K562 (cell line): ENCODE data around the gene RFT1. TPM values are rescaled to one million over a fixed set of nuclear protein-coding genes. Genes with fewer than 3 reads are reported as not detected.

Experiments
- ATAC-seq: fragments of 200-7000 bp; cut with Tn5 transposase; 3 replicates; pipeline ENCODE4 v1.9.1; 2020; ENCODE audit warnings: moderate library complexity
- BruUV-seq: library from RNA; stranded (reverse); fragments of 400-500 nt; replicated peaks from 2 replicates; lab custom pipeline; 2021; lab: Mats Ljungman, UMichigan
- CTCF ChIA-PET: fragments of 300-600 bp; formaldehyde crosslinking; extraction: SDS; loops from one replicate; lab custom pipeline; 2021; ENCODE audit warnings: low intra/inter-chr PET ratio; lab: Yijun Ruan, JAX
- POLR2A ChIA-PET: fragments of 300-600, 350-650 bp; sonication (Branson Sonifier 250); formaldehyde crosslinking; extraction: SDS; loops from one replicate; lab custom pipeline; 2021; ENCODE audit warnings: antibody characterized with exemption, inconsistent platforms; lab: Yijun Ruan, JAX
- DNase-seq, 4 experiments: peaks; one replicate each; pipeline versions ENCODE4 v3.0.0 to v3.0.0-alpha.2; 2011 to 2018; ENCODE audit warnings: low spot score in 3 of 4, mixed read lengths in 3 of 4; ENCODE audit errors: extremely low read depth in 1 of 4
- FAIRE-seq: peaks from 2 replicates; lab custom pipeline; 2011; peaks lifted over from hg19 to GRCh38; lab: Jason Lieb, UNC
- H2AFZ ChIP-seq: 2 replicates; pipeline ENCODE4 v1.6.0; 2011; ENCODE audit warnings: low read depth, low read length, control low read depth, inconsistent platforms
- H3K27ac ChIP-seq: fragments of 200-600 bp; 3 replicates; pipeline ENCODE4 v1.8.0; 2011; ENCODE audit warnings: low read depth, mild to moderate bottlenecking, control low read depth, inconsistent platforms, low read length, moderate library complexity, mixed read lengths; ENCODE audit errors: extremely low read depth
- H3K27me3 ChIP-seq, 2 experiments: fragments of 300-600 bp in 1 of 2; 2 replicates in 1 of 2; 3 replicates in 1 of 2; pipeline versions ENCODE4 v1.6.0 to v1.8.0; 2011; ENCODE audit warnings: inconsistent platforms in 2 of 2, low read length in 2 of 2, mild to moderate bottlenecking in 1 of 2, mixed read lengths in 1 of 2, moderate library complexity in 1 of 2; ENCODE audit not compliant: control insufficient read depth in 2 of 2, insufficient read depth in 2 of 2
- H3K36me3 ChIP-seq: fragments of 300-600 bp; 3 replicates; pipeline ENCODE4 v1.8.0; 2011; ENCODE audit warnings: mild to moderate bottlenecking, low read length, inconsistent platforms; ENCODE audit not compliant: control insufficient read depth, insufficient read depth
- H3K4me1 ChIP-seq, 2 experiments: fragments of 200-600 bp in 1 of 2; replicated peaks in 1 of 2; 2 replicates in 1 of 2; 3 replicates in 1 of 2; pipeline versions ENCODE4 v1.5.1 to v1.8.0; 2011; ENCODE audit warnings: inconsistent platforms in 2 of 2, low read length in 2 of 2, mild to moderate bottlenecking in 1 of 2, mixed read lengths in 1 of 2, moderate library complexity in 1 of 2; ENCODE audit not compliant: control insufficient read depth in 2 of 2, insufficient read depth in 2 of 2
- H3K4me2 ChIP-seq: 2 replicates; pipeline ENCODE4 v1.6.1; 2011; ENCODE audit warnings: low read length, control low read depth, inconsistent platforms, mixed read lengths; ENCODE audit not compliant: insufficient read depth
- H3K4me3 ChIP-seq: fragments of 200-600 bp; sonication (generic), shearing (Covaris generic); 2 replicates; pipeline ENCODE4 v1.5.1; 2016; ENCODE audit warnings: control low read depth, inconsistent platforms
- H3K79me2 ChIP-seq: fragments of 200-600 bp; 3 replicates; pipeline ENCODE4 v1.8.0; 2011; ENCODE audit warnings: low read length, inconsistent platforms; ENCODE audit not compliant: control insufficient read depth, insufficient read depth
- H3K9ac ChIP-seq, 2 experiments: 2 replicates each; pipeline versions ENCODE4 v1.6.0 to v1.6.1; 2011; ENCODE audit warnings: low read depth in 2 of 2, low read length in 2 of 2, control low read depth in 1 of 2, inconsistent platforms in 1 of 2, mild to moderate bottlenecking in 1 of 2, mixed read lengths in 1 of 2; ENCODE audit not compliant: insufficient read depth in 1 of 2
- H3K9me1 ChIP-seq: one replicate; pipeline ENCODE4 v1.6.0; 2011; ENCODE audit warnings: inconsistent platforms, mild to moderate bottlenecking, low read length, moderate library complexity; ENCODE audit not compliant: control insufficient read depth, insufficient read depth
- H3K9me3 ChIP-seq: replicated peaks from 2 replicates; pipeline ENCODE4 v1.5.1; 2011; ENCODE audit warnings: low read depth, low read length, inconsistent platforms; ENCODE audit not compliant: control insufficient read depth, insufficient read depth
- H4K20me1 ChIP-seq: replicated peaks from 2 replicates; pipeline ENCODE4 v1.6.1; 2011; ENCODE audit warnings: low read length, inconsistent platforms, mixed read lengths; ENCODE audit not compliant: control insufficient read depth, insufficient read depth
- BCOR ChIP-seq: fragments of 450-650 bp; IDR thresholded peaks from 2 replicates; pipeline ENCODE4 v1.6.1; 2016
- CREM ChIP-seq: IDR thresholded peaks from 2 replicates; pipeline ENCODE4 v1.6.1; 2014; ENCODE audit warnings: antibody characterized with exemption, low read depth
- FUS ChIP-seq: fragments of 200-400 bp; formaldehyde crosslinking; optimal IDR thresholded peaks from 2 replicates; pipeline ENCODE3; 2017; ENCODE audit warnings: low read depth, low read length
- L3MBTL2 ChIP-seq: fragments of 450-650 bp; IDR thresholded peaks from 2 replicates; pipeline ENCODE4 v1.6.1; 2016; ENCODE audit warnings: mild to moderate bottlenecking, moderate library complexity
- MYBL2 ChIP-seq, 2 experiments: fragments of 450-650 bp in 1 of 2; sonication (generic) in 1 of 2; formaldehyde crosslinking in 1 of 2; IDR thresholded peaks; 2 replicates each; pipeline versions ENCODE4 v1.6.1 to v1.8.1; 2017 to 2022; ENCODE audit warnings: borderline replicate concordance in 1 of 2, inconsistent platforms in 1 of 2, low read depth in 1 of 2, mild to moderate bottlenecking in 1 of 2, missing genetic modification reagents in 1 of 2, moderate library complexity in 1 of 2
- MYC ChIP-seq, 2 experiments: fragments of 250-450 bp in 1 of 2; sonication (Bioruptor Pico) in 1 of 2; IDR thresholded peaks; 2 replicates each; pipeline versions ENCODE4 v1.5.1 to v1.6.1; 2012 to 2021; ENCODE audit warnings: low read depth in 2 of 2, borderline replicate concordance in 1 of 2, improper control_type of control experiment in 1 of 2, low read length in 1 of 2, mild to moderate bottlenecking in 1 of 2, moderate library complexity in 1 of 2
- NRF1 ChIP-seq, 2 experiments: fragments of 450-650 bp; IDR thresholded peaks in 1 of 2; conservative IDR thresholded peaks in 1 of 2; 2 replicates each; pipeline ENCODE4 v1.6.1; 2014; ENCODE audit warnings: mild to moderate bottlenecking in 2 of 2
- SAP30 ChIP-seq: fragments of 200-600 bp; sonication (generic); IDR thresholded peaks from 2 replicates; pipeline ENCODE4 v1.6.1; 2012; ENCODE audit warnings: borderline replicate concordance, low read depth, mild to moderate bottlenecking, moderate library complexity, low read length, control low read depth, inconsistent platforms; ENCODE audit not compliant: insufficient read depth, poor library complexity, severe bottlenecking
- TAF7 ChIP-seq: fragments of 450-650 bp; IDR thresholded peaks from 2 replicates; pipeline ENCODE4 v1.6.1; 2016; ENCODE audit warnings: missing genetic modification characterization, missing compliant biosample characterization
- TCF3 ChIP-seq: sonication (generic); formaldehyde crosslinking; IDR thresholded peaks from 2 replicates; pipeline ENCODE4 v1.4.0; 2020; ENCODE audit warnings: mild to moderate bottlenecking, missing genetic modification reagents
- U2AF2 ChIP-seq: fragments of 200-400 bp; formaldehyde crosslinking; optimal IDR thresholded peaks from 2 replicates; pipeline ENCODE3; 2017; ENCODE audit warnings: low read depth, mild to moderate bottlenecking, low read length
- ZKSCAN1 ChIP-seq: fragments of 150-350 bp; IDR thresholded peaks from 2 replicates; pipeline ENCODE4 v1.6.1; 2016; ENCODE audit warnings: low read depth, low read length
- ZNF197 ChIP-seq: fragments of 200-800 bp; sonication (Bioruptor generic); IDR thresholded peaks from 2 replicates; pipeline ENCODE4 v1.6.1; 2016; ENCODE audit warnings: low read depth, missing genetic modification characterization, missing compliant biosample characterization
- WGBS: fragments of 100-300 bp; shearing (Covaris generic); methylation state at CpG from one replicate; pipeline ENCODE4 v1.1.6; 2016; ENCODE audit warnings: low coverage, mixed read lengths; ENCODE audit not compliant: insufficient coverage; ENCODE audit errors: missing lambda C conversion rate; 5-methylcytosine and 5-hydroxymethylcytosine counted together
- in situ Hi-C: fragments of 300-500 bp; cut with MboI; formaldehyde crosslinking; loops from 4 replicates; pipeline ENCODE4 v1.15.0; 2018; ENCODE audit warnings: inconsistent platforms, mixed read lengths
- intact Hi-C: fragments of 100-400 bp; cut with micrococcal nuclease; formaldehyde crosslinking; loops from 2 replicates; pipeline ENCODE4 v1.14.2; 2022
- polyA plus RNA-seq, 8 experiments: library from polyadenylated mRNA; depleted of rRNA in 4 of 8; stranded (reverse) in 5 of 8; unstranded in 3 of 8; fragments of >200 nt; fragmentation: Nextera tagmentation in 2 of 8; fragmentation: Illumina TruSeq in 1 of 8; extraction: Ambion mirVana in 2 of 8; extraction: Trizol in 1 of 8; gene quantifications; 2 replicates each; pipeline versions ENCODE4 v1.2.1 to v1.2.3, GENCODE V29; 2011 to 2014; ENCODE audit warnings: inconsistent platforms in 1 of 8, missing spikeins in 1 of 8
- total RNA-seq, 7 experiments: library from RNA; depleted of rRNA in 6 of 7; stranded (reverse); fragments of >200 nt in 6 of 7; fragmentation: Illumina TruSeq in 2 of 7; extraction: Trizol in 2 of 7; gene quantifications; 2 replicates each; pipeline versions ENCODE4 v1.2.1 to v1.2.3, GENCODE V29; 2011 to 2021; ENCODE audit warnings: low replicate concordance in 1 of 7
- TF ChIP-seq, protein P1 (sequence below), 2 experiments: fragments of 450-650 bp in 1 of 2; sonication (generic) in 1 of 2; formaldehyde crosslinking; conservative IDR thresholded peaks; 2 replicates each; pipeline versions ENCODE4 v1.4.0 to v1.8.1; 2020 to 2022; ENCODE audit warnings: mild to moderate bottlenecking in 1 of 2, missing genetic modification reagents in 1 of 2
- TF ChIP-seq, protein P2 (sequence below): fragments of 450-650 bp; formaldehyde crosslinking; IDR thresholded peaks from 2 replicates; pipeline ENCODE4 v1.4.0; 2022; ENCODE audit warnings: missing genetic modification characterization
- TF ChIP-seq, protein P3 (sequence below): fragments of 200-800 bp; sonication (Bioruptor generic); IDR thresholded peaks from 2 replicates; pipeline ENCODE4 v1.6.1; 2017; ENCODE audit warnings: missing genetic modification characterization, missing compliant biosample characterization

Gene RFT1
- total and polyA plus RNA-seq, 9 of the 15 experiments (the other 6 are each of a cell fraction or from before 2014, with no cell fraction given): 4.4 to 23.8 (median 8.9) TPM

DNA sequence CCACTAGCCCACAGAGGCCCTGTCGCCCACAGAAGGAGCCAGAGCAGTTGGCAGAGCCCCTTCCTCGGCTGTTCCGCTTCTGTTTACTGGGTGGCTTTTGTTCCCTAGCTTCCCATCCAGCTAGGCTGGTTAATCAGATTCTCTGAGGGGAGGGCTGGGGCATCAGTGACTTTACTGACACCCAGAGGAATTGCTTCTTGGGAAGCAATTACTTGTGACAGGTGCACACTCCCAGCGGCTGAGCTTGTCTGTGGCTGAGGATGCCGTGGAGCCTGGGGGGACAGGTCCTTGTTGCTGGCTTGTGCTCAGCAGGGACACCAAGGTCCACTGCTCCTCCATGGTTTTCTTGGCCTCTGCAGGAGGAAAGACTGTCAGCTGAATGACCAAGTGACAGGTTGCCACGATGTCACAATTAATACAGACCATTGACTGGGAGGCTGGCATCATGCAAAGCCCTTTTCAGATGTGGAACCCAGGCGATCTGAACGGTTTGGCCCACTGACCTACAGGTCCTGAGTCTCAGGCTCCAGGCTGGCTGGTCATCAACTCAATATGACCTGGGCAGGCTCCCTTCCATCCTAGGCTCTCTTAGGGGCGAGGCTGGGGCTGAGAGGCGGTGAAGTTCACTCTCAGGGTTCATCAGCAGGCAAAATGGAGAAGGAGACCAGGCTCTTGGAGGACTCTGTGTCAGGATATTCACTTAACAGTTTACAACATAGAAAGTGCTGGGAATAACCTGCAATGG is 52.6 kb downstream of the RFT1 start (continued):
- TF ChIP-seq CREM (no peak), ZKSCAN1 (no peak), SAP30 (no peak)
- TF ChIP-seq, protein P1, sequence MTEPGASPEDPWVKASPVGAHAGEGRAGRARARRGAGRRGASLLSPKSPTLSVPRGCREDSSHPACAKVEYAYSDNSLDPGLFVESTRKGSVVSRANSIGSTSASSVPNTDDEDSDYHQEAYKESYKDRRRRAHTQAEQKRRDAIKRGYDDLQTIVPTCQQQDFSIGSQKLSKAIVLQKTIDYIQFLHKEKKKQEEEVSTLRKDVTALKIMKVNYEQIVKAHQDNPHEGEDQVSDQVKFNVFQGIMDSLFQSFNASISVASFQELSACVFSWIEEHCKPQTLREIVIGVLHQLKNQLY (CRISPR knock-in tag; conservative IDR thresholded peaks at IDR 0.05): no peak

DNA sequence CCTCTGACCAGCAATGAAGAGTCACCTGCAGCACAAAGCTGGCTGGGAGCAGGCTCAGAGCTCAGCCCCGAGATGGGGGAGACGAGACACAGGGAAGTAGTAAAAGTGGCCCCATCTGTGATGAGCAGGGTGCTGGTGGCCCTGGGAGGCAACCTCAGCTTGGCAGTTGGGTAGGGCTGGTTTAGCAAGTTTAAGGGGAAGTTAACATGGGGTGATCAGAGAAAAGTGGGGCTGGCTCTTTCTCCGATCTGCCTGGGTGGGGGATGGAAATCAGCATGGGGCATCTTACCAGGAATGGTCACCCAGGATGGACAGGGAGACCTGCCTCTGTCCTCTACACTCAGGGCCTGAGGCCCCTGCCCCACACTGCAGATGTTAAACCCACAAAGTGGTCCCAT is 54.5 kb downstream of the RFT1 start:
- in situ Hi-C loops (loop anchor here (10.0 kb wide), 1 partner anchor 231 kb away; no protein-coding TSS in a partner anchor), intact Hi-C loops (loop anchor here (10.0 kb wide), 1 partner anchor 331 kb away; no protein-coding TSS in a partner anchor)
- no peaks in the 10 kb centered on the region for H3K27me3 ChIP-seq
- FAIRE-seq (no peak), DNase-seq (no peak), ATAC-seq (no peak)
- no TSS peak for BruUV-seq
- H3K36me3 ChIP-seq: no peaks in the 10 kb centered on the region
- no peak overlapping the region for H3K4me2 ChIP-seq
- POLR2A ChIA-PET: interaction anchor here (0.6 kb wide), 1 partner anchor 10 kb away, joined by 3 read pairs; no protein-coding TSS in a partner anchor
- H3K9me1 ChIP-seq: no peaks in the 10 kb centered on the region
- no peaks in the 10 kb centered on the region for H4K20me1 ChIP-seq
- H2AFZ ChIP-seq: no peak overlapping the region
- CTCF ChIA-PET: no interaction called here
- no peak overlapping the region for H3K4me3 ChIP-seq
- H3K79me2 ChIP-seq: no peaks in the 10 kb centered on the region
- TF ChIP-seq L3MBTL2: no peak
- no peak for TF ChIP-seq BCOR
- TF ChIP-seq MYBL2 (IDR thresholded peaks at IDR 0.05; ENCODE audit: low read depth): no peak
- no peak for TF ChIP-seq MYBL2 (CRISPR knock-in tag; IDR thresholded peaks at IDR 0.05; ENCODE audit: borderline replicate concordance)
- TF ChIP-seq FUS: no peak
- TF ChIP-seq ZNF197: no peak
- TF ChIP-seq NRF1 (conservative IDR thresholded peaks at IDR 0.05 in 1 of 2, IDR thresholded peaks at IDR 0.05 in 1 of 2): no peak
- TF ChIP-seq TCF3: no peak
- TF ChIP-seq, protein P2, sequence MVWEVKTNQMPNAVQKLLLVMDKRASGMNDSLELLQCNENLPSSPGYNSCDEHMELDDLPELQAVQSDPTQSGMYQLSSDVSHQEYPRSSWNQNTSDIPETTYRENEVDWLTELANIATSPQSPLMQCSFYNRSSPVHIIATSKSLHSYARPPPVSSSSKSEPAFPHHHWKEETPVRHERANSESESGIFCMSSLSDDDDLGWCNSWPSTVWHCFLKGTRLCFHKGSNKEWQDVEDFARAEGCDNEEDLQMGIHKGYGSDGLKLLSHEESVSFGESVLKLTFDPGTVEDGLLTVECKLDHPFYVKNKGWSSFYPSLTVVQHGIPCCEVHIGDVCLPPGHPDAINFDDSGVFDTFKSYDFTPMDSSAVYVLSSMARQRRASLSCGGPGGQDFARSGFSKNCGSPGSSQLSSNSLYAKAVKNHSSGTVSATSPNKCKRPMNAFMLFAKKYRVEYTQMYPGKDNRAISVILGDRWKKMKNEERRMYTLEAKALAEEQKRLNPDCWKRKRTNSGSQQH: no peak
- no peak for TF ChIP-seq TAF7 (tag)
- TF ChIP-seq U2AF2: no peak
- TF ChIP-seq, protein P3, sequence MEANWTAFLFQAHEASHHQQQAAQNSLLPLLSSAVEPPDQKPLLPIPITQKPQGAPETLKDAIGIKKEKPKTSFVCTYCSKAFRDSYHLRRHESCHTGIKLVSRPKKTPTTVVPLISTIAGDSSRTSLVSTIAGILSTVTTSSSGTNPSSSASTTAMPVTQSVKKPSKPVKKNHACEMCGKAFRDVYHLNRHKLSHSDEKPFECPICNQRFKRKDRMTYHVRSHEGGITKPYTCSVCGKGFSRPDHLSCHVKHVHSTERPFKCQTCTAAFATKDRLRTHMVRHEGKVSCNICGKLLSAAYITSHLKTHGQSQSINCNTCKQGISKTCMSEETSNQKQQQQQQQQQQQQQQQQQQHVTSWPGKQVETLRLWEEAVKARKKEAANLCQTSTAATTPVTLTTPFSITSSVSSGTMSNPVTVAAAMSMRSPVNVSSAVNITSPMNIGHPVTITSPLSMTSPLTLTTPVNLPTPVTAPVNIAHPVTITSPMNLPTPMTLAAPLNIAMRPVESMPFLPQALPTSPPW (CRISPR knock-in tag): no peak
- TF ChIP-seq MYC (IDR thresholded peaks at IDR 0.05; ENCODE audit: low read depth, low read length): no peak
- TF ChIP-seq MYC (CRISPR knock-in tag; IDR thresholded peaks at IDR 0.05; ENCODE audit: borderline replicate concordance, low read depth): no peak
- TF ChIP-seq, all 486 proteins: peak for 0
- WGBS: 35% methylated on average over 3 of the region's 3 CpGs
- Histone ChIP-seq H3K27ac (no peak overlapping the region), H3K4me1 (peaks cover 13 to 24% of the 10 kb centered on the region in 2 experiments; a peak in 4 of 5 replicates), H3K9me3 (no peaks in the 10 kb centered on the region), H3K9ac (no peak overlapping the region)
